ENCODE measurements around the gene VSTM4.

Gene VSTM4

GRCh38 chr10:49040601-49041000, 74.7 kb downstream of the VSTM4 start:
- DNase-seq (ENCODE audit: low read depth), result no peak

GRCh38 chr10:49039409-49039808, 75.9 kb downstream of the VSTM4 start:
- DNase-seq (ENCODE audit: low read depth), result no peak

GRCh38 chr10:49038711-49039110, 76.6 kb downstream of the VSTM4 start:
- no peak for DNase-seq (ENCODE audit: low read depth)

- DNase-seq (ENCODE audit: low read depth), result no peak
Observed at GRCh38 chr10:49037187-49037586, 78.1 kb downstream of the VSTM4 start.

- DNase-seq (ENCODE audit: low read depth), result no peak
Observed at GRCh38 chr10:49036638-49037037, 78.7 kb downstream of the VSTM4 start.

GRCh38 chr10:49035920-49036319, 79.4 kb downstream of the VSTM4 start:
- DNase-seq (ENCODE audit: low read depth), result no peak

- no peak for DNase-seq (ENCODE audit: low read depth)
Observed at GRCh38 chr10:49034925-49035324, 80.4 kb downstream of the VSTM4 start.

GRCh38 chr10:49033939-49034338, 81.4 kb downstream of the VSTM4 start:
- no peak for DNase-seq (ENCODE audit: low read depth)

GRCh38 chr10:49029666-49030065, 85.7 kb downstream of the VSTM4 start:
- no peak for DNase-seq (ENCODE audit: low read depth)

GRCh38 chr10:49028639-49029038, 86.7 kb downstream of the VSTM4 start:
- DNase-seq (ENCODE audit: low read depth), result no peak

GRCh38 chr10:49025347-49025983, 89.9 kb downstream of the VSTM4 start:
- no peak for DNase-seq (ENCODE audit: low read depth)

- DNase-seq (ENCODE audit: low read depth), result no peak
Observed at GRCh38 chr10:49024484-49024883, 90.8 kb downstream of the VSTM4 start.

- no peak for DNase-seq (ENCODE audit: low read depth)
Observed at GRCh38 chr10:49023752-49024151, 91.6 kb downstream of the VSTM4 start.

GRCh38 chr10:49023071-49023470, 92.3 kb downstream of the VSTM4 start:
- DNase-seq (ENCODE audit: low read depth), result no peak

GRCh38 chr10:49021685-49022084, 93.6 kb downstream of the VSTM4 start:
- no peak for DNase-seq (ENCODE audit: low read depth)

GRCh38 chr10:49015700-49016099, 99.6 kb downstream of the VSTM4 start:
- DNase-seq (ENCODE audit: low read depth), result no peak

GRCh38 chr10:49012603-49013002, 102.7 kb downstream of the VSTM4 start:
- DNase-seq (ENCODE audit: low read depth), result no peak

GRCh38 chr10:49011756-49012155, 103.6 kb downstream of the VSTM4 start:
- DNase-seq (ENCODE audit: low read depth), result no peak

- no peak for DNase-seq (ENCODE audit: low read depth)
Observed at GRCh38 chr10:49010865-49011264, 104.5 kb downstream of the VSTM4 start.

- no peak for DNase-seq (ENCODE audit: low read depth)
Observed at GRCh38 chr10:49010295-49010694, 105.0 kb downstream of the VSTM4 start.

GRCh38 chr10:49009199-49009979, 105.9 kb downstream of the VSTM4 start:
- DNase-seq (ENCODE audit: low read depth), result no peak

- DNase-seq (ENCODE audit: low read depth), result no peak
Observed at GRCh38 chr10:49008505-49009198, 106.7 kb downstream of the VSTM4 start.

- DNase-seq (ENCODE audit: low read depth), result no peak
Observed at GRCh38 chr10:49008091-49008490, 107.2 kb downstream of the VSTM4 start.

All from stimulated activated CD8-positive, alpha-beta memory T cell treated with anti-CD3 and anti-CD28 coated beads, Interleukin-15, amount 100 ng/mL, for 24 hours (primary cell).